SU-DHL-6 (cell line): Measurements from ENCODE around the gene GMFB.

Experiments used
- H2AFZ ChIP-seq: fragments of 200-600 bp; sonication (generic); 2 replicates; pipeline ENCODE4 v1.6.1; 2014; ENCODE audit warnings: low read depth, mild to moderate bottlenecking, moderate library complexity, mixed read lengths, antibody characterized with exemption, low read length; ENCODE audit not compliant: severe bottlenecking
- H3F3A ChIP-seq: fragments of 200-600 bp; shearing (Covaris generic); 2 replicates; pipeline ENCODE4 v1.6.0; 2016; ENCODE audit warnings: antibody characterized with exemption, mild to moderate bottlenecking; ENCODE audit not compliant: insufficient read depth
- H3K27ac ChIP-seq: fragments of 200-600 bp; sonication (generic); 2 replicates; pipeline ENCODE4 v1.5.1; 2016; ENCODE audit warnings: low read depth, mild to moderate bottlenecking, low read length, moderate library complexity, mixed read lengths
- H3K27me3 ChIP-seq: fragments of 200-600 bp; sonication (generic), shearing (Covaris generic); 2 replicates; pipeline ENCODE4 v1.6.0; 2014; ENCODE audit warnings: mild to moderate bottlenecking, low read length
- H3K36me3 ChIP-seq: fragments of 200-600 bp; sonication (generic); 2 replicates; pipeline ENCODE4 v1.6.1; 2014; ENCODE audit warnings: mild to moderate bottlenecking, low read length, mixed read lengths
- H3K4me2 ChIP-seq: fragments of 300-600, 200-600 bp; shearing (Covaris generic), sonication (generic); 2 replicates; pipeline ENCODE4 v1.6.0; 2014; ENCODE audit warnings: low read length, low read depth, mild to moderate bottlenecking; ENCODE audit not compliant: poor library complexity, severe bottlenecking
- H3K4me3 ChIP-seq: fragments of 200-600 bp; sonication (generic); 2 replicates; pipeline ENCODE4 v1.5.1; 2014; ENCODE audit warnings: antibody characterized with exemption, low read length, mild to moderate bottlenecking, mixed read lengths; ENCODE audit not compliant: insufficient read depth, poor library complexity, severe bottlenecking
- H3K79me2 ChIP-seq: fragments of 200-600 bp; sonication (generic); 2 replicates; pipeline ENCODE4 v1.6.1; 2014; ENCODE audit warnings: mild to moderate bottlenecking, low read length, moderate library complexity; ENCODE audit not compliant: insufficient read depth
- H3K9ac ChIP-seq: fragments of 200-600 bp; sonication (generic); 2 replicates; pipeline ENCODE4 v1.7.0; 2014; ENCODE audit warnings: mild to moderate bottlenecking, low read length
- H3K9me2 ChIP-seq: fragments of 200-600 bp; sonication (generic); replicated peaks from 2 replicates; pipeline ENCODE4 v1.6.1; 2014; ENCODE audit warnings: low read length; ENCODE audit not compliant: insufficient read depth
- H3K9me3 ChIP-seq: fragments of 200-600 bp; sonication (generic); 2 replicates; pipeline ENCODE4 v1.6.1; 2014; ENCODE audit warnings: low read length, mixed read lengths; ENCODE audit not compliant: insufficient read depth
- H4K20me1 ChIP-seq: fragments of 200-600 bp; sonication (generic); 2 replicates; pipeline ENCODE4 v1.6.1; 2014; ENCODE audit warnings: low read depth, mild to moderate bottlenecking, antibody characterized with exemption, low read length, moderate library complexity, mixed read lengths
- CTCF ChIP-seq: fragments of 200-600 bp; sonication (generic); IDR thresholded peaks from one replicate; pipeline ENCODE4 v1.5.1; 2017; ENCODE audit warnings: antibody characterized with exemption, mild to moderate bottlenecking, low read length, moderate library complexity; ENCODE audit not compliant: insufficient read depth, poor library complexity, severe bottlenecking
- EZH2phosphoT487 ChIP-seq: fragments of 200-600 bp; sonication (generic), shearing (Covaris generic); conservative IDR thresholded peaks from 2 replicates; pipeline ENCODE4 v1.6.1; 2018; ENCODE audit warnings: mild to moderate bottlenecking, antibody characterized with exemption, low read length, moderate library complexity, mixed read lengths

The GMFB gene

GRCh38 chr14:54501480-54501879, 12.7 kb upstream of the GMFB start:
- no peaks in the 10 kb centered on the region for H3K36me3 ChIP-seq
- H3F3A ChIP-seq = no peaks in the 10 kb centered on the region
- H3K4me3 ChIP-seq = no peak overlapping the region
- H2AFZ ChIP-seq = no peak overlapping the region
- H3K79me2 ChIP-seq = no peaks in the 10 kb centered on the region
- TF ChIP-seq CTCF = no peak
- no peak for TF ChIP-seq EZH2phosphoT487
- no peak overlapping the region for H3K9ac ChIP-seq
- H3K27me3 ChIP-seq = no peaks in the 10 kb centered on the region
- no peaks in the 10 kb centered on the region for H3K9me3 ChIP-seq
- no peak overlapping the region for H3K4me2 ChIP-seq
- H4K20me1 ChIP-seq = no peaks in the 10 kb centered on the region
- H3K27ac ChIP-seq = no peak overlapping the region
- H3K9me2 ChIP-seq = no peaks in the 10 kb centered on the region

DNA sequence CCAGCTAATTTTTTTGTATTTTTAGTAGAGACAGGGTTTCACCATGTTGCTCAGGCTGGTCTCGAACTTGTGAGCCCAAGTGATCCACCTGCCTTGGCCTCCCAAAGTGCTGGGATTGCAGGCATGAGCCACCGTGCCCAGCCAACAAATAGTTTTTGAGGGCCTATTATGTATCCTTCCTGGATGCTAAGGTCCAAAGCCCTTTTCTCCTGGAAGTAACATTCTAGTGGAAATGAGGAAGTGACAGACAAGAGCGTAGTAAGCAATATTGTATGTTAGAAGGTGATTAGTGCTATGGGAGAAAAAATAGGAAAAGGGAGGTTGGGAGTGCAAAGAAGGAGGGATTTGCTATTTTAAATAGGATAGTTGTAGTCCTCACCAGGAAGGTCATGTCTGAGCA, 12.0 kb upstream of the GMFB start:
- H3K27ac ChIP-seq = no peak overlapping the region
- no peak overlapping the region for H3K4me2 ChIP-seq
- no peaks in the 10 kb centered on the region for H3F3A ChIP-seq
- no peaks in the 10 kb centered on the region for H3K79me2 ChIP-seq
- H3K9me3 ChIP-seq = no peaks in the 10 kb centered on the region
- no peaks in the 10 kb centered on the region for H3K27me3 ChIP-seq
- H4K20me1 ChIP-seq = no peaks in the 10 kb centered on the region
- H3K9ac ChIP-seq = no peak overlapping the region
- no peaks in the 10 kb centered on the region for H3K9me2 ChIP-seq
- TF ChIP-seq EZH2phosphoT487 (no peak), CTCF (no peak)
- H2AFZ ChIP-seq = no peak overlapping the region
- no peaks in the 10 kb centered on the region for H3K36me3 ChIP-seq
- H3K4me3 ChIP-seq = no peak overlapping the region

DNA sequence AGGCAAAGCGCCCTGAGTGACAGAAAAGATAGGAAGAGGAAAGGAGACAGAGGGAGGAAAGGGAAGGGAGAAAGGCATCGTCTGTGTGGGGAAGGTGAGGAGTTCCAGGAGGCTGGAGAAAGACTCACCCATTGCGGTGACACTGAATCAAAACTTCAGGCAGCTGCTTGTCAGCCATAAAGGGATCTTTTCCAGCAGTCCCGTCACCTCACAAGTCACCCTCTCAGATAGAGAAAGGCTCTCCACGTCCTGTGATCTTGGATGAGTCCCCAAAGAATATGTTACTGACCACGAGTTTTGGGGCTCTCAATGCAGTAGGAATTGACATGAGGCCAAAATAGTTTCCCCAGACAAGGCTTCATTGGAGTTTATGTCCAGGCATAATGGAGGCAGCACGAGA, 9.8 kb upstream of the GMFB start:
- H3K27ac ChIP-seq = no peak overlapping the region
- no peaks in the 10 kb centered on the region for H3F3A ChIP-seq
- no peak overlapping the region for H3K9ac ChIP-seq
- H3K79me2 ChIP-seq = no peaks in the 10 kb centered on the region
- no peaks in the 10 kb centered on the region for H3K27me3 ChIP-seq
- H4K20me1 ChIP-seq = no peaks in the 10 kb centered on the region
- no peaks in the 10 kb centered on the region for H3K9me2 ChIP-seq
- H2AFZ ChIP-seq = no peak overlapping the region
- no peak overlapping the region for H3K4me3 ChIP-seq
- no peaks in the 10 kb centered on the region for H3K9me3 ChIP-seq
- no peak for TF ChIP-seq CTCF
- TF ChIP-seq EZH2phosphoT487 = no peak
- H3K4me2 ChIP-seq = no peak overlapping the region
- H3K36me3 ChIP-seq = no peaks in the 10 kb centered on the region

DNA sequence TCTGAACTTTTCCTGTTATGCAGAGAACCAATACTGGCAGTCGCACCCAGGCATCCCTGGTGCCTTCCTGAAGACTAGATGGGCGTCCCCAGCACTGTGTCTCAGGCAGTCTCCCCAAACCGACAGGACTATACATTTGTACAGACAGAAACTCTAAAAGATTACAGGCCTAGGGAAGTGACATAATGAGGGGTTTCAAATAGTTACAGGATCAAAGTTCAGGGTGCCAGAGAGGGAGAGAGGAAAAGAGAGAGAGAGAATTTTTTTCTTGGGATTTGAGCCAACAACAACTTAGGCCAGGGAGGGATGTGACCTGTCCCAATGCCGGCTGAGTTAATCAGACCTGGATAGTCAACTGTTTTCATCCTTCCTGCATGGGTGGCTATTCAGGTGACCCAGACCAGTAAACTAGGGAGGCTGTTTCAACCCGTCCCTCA, 9.3 kb upstream of the GMFB start:
- H4K20me1 ChIP-seq = no peaks in the 10 kb centered on the region
- H3K9me2 ChIP-seq = no peaks in the 10 kb centered on the region
- no peaks in the 10 kb centered on the region for H3F3A ChIP-seq
- no peaks in the 10 kb centered on the region for H3K27me3 ChIP-seq
- no peaks in the 10 kb centered on the region for H3K9me3 ChIP-seq
- TF ChIP-seq EZH2phosphoT487 (no peak), CTCF (no peak)
- no peaks in the 10 kb centered on the region for H3K79me2 ChIP-seq
- no peak overlapping the region for H3K4me2 ChIP-seq
- H3K36me3 ChIP-seq = no peaks in the 10 kb centered on the region
- no peak overlapping the region for H3K4me3 ChIP-seq
- H3K27ac ChIP-seq = no peak overlapping the region
- no peak overlapping the region for H2AFZ ChIP-seq
- no peak overlapping the region for H3K9ac ChIP-seq
